CD4-positive, alpha-beta T cell treated with Interleukin-17A for 4 hours (primary cell): ENCODE results near the gene ZGPAT.
A peak's percentile ranks its signal among the peaks of the same experiment; 100 is the strongest.

ENCODE experiments used
- DNase-seq: peaks from one replicate; pipeline ENCODE4 v3.0.0-alpha.2; 2020; ENCODE audit warnings: mixed read lengths

ZGPAT gene

DNA sequence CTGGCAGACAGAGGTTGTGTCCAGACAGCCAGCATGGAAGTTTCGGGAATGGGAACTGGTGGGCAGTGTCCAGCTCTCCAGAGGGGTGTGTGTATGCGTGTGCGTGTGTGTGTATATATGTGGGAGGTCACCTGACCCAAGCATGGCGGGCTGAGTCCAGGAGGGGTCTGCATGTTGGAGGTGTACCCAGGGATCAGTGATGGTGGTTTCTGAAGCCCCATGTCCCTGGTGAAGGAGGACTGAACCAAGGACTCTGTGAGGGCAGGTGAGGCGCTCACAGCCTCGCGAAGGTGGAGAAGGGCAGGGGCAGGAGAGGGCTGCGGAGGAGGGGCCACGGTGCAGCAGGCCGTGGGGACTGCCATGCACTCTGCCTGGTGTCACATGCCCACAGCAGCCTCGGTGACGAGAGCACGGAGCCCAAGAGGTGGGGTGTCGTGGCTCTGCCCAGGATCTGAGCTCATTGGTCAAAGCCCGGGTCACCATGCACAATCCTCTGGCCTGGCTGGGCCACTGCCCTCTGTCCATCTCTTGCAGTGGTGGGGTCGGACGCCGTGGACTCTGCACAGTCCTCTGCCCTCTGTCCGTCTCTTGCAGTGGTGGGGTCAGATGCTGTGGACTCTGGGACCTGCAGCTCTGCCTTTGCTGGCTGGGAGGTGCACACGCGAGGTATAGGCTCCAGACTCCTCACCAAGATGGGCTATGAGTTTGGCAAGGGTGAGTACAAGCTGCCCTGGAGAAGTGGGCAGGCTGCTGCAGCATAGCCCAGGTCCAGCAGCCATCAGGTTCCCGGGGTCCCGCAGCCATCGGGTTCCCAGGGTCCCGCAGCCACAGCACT, 26.5 kb downstream of the ZGPAT start:
- DNase-seq, result no peak

DNA sequence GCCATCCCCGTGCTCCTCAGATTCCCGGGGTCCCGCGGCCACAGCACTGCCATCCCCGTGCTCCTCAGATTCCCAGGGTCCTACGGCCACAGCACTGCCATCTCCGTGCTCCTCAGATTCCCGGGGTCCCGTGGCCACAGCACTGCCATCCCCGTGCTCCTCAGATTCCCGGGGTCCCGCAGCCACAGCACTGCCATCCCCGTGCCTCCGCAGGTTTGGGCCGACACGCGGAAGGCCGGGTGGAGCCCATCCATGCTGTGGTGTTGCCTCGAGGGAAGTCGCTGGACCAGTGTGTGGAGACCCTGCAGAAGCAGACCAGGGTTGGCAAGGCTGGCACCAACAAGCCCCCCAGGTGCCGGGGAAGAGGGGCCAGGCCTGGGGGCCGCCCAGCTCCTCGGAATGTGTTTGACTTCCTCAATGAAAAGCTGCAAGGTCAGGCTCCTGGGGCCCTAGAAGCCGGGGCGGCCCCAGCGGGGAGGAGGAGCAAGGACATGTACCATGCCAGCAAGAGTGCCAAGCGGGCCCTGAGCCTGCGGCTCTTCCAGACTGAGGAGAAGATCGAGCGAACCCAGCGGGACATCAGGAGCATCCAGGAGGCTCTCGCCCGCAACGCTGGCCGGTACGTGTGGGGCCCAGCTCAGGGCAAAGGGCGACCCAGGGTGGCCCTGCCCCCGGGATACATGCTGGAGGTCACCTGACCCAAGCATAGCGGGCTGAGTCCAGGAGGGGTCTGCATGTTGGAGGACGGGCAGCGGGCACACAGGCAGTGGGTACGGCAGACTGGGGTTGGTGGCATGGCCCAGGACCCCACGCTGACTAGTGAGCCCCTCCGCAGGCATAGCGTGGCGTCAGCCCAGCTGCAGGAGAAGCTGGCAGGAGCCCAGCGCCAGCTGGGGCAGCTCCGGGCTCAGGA, 27.4 kb downstream of the ZGPAT start:
- no peak for DNase-seq

DNA sequence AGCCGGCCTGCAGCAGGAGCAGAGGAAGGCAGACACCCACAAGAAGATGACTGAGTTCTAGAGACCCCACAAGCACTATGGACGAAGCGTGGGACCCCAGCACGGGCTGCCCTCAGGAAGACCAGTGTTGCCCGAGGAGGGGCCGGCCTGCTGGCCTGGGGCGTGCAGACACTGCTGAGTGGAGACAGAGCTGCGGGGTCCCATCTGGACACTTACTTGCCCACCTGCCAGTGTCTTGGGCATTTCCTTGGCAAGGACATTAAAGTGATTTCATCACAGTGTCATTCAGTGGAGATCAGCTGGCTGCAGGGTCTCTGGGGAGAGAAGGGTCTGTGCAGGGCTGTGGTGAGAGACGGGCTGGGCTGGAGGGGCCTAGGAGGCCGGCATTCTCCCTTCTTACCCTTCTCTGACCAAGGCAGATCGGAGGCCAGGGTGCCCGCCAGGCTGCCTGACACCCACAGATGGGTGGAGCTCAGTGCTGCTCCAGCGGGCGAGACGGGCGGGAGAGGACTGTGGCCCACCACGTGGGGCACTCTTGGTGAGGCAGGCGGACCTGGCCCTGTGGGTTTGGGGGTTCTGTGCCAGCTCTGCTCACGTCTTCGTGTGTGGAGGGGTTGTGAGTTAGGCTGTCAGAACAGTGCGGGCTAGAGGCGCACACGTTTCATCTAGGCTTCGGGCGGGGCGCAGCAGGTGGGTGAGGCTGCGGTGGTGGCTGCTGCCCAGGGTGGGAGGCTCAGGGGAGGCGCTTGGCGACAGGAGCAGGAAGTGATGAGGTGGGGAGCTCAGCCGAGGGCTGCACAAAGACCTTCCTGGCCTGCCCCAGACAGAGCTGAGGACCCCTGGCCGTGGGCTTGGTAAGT, 28.2 kb downstream of the ZGPAT start, which contains the start of gene LIME1:
TSS of gene LIME1 (plus strand) at position 806 of the 860 bp plus-strand sequence. CDS start 886 bp downstream, outside the sequence.
- DNase-seq, result peak; percentile 88

DNA sequence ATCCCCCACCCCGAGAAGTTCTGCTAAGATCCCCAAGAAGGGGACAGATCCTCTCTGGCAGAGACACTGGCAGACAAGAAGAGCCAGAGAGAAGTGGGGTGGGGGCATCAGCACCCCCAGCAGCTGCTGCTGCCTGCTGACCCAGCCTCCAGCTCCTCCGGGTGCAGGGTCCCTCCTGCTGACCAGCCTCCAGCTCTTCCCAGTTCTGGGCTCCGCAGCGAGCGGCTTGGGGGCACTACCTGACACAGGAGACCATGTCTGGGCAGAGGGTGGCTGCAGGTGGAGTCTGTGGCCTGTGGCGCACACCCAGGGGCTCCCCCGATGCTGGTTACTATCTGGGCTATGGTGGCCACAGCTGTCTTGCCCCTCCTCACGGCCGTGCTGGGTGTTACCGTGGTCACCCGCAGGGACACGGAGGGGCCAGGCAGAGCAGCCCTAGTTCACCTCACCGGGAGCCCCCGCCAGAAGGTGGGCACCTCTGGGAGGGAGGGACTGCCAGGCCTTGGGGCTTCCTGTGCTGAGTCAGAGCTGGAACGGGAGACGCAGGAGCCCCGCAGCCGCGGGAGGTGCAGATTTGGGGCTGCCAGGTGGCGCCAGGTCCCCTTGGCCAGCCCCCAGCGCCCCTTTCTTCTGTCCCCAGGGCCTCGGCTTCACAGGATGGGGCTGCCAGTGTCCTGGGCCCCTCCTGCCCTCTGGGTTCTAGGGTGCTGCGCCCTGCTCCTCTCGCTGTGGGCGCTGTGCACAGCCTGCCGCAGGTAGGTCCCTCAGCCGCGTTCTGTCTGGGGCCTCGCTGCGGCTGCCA, 29.3 kb downstream of the ZGPAT start:
- peak; percentile 77 for DNase-seq

DNA sequence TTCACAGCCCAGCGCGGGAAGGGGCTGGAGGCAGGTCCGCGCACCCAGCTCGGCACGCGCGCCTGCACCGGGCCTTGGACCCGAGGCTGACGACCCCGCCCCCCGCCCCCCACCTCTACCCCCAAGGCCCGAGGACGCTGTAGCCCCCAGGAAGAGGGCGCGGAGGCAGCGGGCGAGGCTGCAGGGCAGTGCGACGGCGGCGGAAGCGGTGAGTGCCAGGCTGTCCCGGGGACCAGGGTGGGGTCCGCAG, 29.8 kb downstream of the ZGPAT start:
- no peak for DNase-seq

DNA sequence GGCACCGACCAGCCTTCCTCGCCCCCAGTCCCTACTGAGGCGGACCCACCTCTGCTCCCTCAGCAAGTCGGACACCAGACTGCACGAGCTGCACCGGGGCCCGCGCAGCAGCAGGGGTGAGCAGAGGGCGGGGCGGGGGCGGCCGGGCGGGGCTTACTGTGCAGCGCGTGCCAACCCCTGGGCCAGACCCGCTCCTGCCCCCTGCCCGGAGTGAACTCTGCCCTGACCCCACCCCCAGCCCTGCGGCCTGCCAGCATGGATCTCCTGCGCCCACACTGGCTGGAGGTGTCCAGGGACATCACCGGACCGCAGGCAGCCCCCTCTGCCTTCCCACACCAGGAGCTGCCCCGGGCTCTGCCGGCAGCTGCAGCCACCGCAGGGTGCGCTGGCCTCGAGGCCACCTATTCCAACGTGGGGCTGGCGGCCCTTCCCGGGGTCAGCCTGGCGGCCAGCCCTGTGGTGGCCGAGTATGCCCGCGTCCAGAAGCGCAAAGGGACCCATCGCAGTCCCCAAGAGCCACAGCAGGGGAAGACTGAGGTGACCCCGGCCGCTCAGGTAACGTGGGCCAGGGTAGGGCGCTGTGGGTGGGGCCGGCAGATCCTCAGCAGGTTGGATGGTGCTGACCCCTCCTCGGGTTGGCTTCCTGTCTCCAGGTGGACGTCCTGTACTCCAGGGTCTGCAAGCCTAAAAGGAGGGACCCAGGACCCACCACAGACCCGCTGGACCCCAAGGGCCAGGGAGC, 30.3 kb downstream of the ZGPAT start:
- peak; percentile 73 for DNase-seq

DNA sequence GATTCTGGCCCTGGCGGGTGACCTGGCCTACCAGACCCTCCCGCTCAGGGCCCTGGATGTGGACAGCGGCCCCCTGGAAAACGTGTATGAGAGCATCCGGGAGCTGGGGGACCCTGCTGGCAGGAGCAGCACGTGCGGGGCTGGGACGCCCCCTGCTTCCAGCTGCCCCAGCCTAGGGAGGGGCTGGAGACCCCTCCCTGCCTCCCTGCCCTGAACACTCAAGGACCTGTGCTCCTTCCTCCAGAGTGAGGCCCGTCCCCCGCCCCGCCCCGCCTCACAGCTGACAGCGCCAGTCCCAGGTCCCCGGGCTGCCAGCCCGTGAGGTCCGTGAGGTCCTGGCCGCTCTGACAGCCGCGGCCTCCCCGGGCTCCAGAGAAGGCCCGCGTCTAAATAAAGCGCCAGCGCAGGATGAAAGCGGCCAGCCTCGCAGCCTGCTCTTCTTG, 30.9 kb downstream of the ZGPAT start:
- peak; percentile 50 for DNase-seq

DNA sequence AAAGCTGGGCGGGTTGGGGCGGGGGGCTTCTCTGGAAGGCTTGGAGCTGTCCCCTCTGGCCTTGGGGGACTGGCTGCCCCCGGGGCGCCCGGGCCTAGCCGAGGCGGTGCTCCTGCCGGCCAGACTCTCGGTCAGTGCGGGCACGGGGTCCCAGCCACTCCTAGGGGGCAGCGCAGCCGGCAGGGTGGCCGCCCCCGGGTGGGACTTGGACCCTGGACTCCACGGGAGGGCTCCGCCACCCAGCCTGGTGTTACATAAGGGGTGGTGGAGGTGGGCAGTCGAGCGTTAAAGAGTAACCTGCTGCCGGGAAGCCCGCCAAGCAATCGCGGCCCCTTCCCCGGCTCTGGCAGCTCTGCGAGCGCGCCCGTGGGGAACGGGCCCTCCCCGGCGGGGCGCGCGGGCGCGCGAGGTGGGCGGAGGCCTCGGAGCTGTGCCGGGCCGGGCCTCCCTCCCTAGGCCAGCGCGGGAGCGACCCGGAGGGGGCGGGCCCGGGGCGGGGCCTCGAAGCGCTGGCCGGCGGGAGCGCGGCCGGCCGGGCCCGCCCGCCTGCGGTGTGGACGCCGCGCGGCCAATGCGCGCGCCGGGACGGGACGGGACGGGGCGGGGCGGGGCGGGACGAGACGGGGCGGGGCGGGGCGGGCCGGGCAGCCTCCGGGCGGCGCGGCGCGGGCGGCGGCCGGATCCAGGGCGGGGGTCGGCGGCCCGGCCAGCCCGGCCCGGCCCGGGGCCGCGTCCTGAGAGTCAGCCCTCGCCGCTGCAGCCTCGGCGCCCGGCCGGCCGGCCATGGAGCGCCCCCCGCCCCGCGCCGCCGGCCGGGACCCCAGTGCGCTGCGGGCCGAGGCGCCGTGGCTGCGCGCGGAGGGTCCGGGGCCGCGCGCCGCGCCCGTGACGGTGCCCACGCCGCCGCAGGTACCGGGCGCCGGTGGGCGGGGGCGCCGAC, 31.6 kb downstream of the ZGPAT start, which contains the start of gene SLC2A4RG:
TSS of gene SLC2A4RG (plus strand) at position 647 of the 940 bp plus-strand sequence. CDS start at position 784, 137 bp downstream.
- DNase-seq, result peak; percentile 87

DNA sequence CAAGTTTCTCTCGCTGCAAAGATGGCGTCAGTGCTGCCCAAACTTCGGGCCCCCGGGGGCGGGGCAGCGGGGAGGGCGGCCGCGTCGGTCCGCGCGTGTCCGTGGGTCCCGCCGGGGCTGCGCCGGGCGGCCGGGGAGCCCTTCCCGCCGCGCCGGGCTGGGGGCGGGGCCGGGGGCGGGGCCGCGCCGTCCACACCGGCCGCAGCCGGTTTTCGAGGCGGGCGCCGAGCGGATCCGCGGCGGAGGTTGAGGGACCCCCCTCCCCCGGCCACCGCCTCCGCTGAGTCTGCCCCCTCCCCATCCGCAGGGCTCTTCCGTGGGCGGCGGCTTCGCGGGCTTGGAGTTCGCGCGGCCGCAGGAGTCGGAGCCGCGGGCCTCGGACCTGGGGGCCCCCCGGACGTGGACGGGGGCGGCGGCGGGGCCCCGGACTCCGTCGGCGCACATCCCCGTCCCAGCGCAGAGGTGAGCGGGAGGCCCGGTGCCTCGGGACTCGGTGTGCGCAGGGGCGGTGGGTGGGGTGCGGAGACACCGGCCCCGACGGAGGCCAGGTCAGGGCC, 32.3 kb downstream of the ZGPAT start:
- DNase-seq, result peak; percentile 72

DNA sequence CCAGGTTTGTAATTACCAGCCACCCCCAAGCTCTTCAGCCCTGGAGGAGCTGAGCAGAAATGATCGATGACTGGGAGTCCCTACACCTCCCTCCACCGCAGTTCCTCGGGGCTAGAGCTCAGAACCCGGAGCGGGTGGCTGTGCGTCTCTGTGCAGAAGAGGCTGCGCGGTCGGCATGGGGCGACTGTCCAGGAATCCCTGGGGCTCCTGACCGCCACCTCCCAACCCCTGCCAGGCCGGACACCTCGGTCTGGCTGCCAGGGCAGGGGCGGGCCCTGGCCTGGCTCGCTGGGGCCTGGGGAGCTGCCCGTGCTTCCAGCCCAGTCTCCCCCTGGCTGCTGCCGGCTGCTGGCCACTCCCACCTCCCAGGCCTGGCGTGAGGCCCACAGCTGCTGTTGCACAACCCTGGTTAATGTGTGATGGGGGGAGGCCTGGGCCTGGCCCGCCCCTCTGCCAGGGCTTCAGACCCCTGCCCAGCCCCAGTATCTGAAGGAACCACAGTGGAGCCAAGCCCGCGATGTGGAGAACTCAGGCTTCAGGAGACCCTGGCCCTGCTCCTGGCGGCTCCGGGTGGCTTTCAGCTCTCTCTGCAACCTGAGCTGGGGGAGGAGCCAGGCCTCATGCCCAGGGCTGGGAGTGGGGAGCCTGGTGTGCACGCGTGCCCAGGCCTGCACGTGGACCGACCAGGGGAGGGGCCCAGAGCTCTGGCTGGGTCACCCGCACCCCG, 33.0 kb downstream of the ZGPAT start:
- peak; percentile 45 for DNase-seq

DNA sequence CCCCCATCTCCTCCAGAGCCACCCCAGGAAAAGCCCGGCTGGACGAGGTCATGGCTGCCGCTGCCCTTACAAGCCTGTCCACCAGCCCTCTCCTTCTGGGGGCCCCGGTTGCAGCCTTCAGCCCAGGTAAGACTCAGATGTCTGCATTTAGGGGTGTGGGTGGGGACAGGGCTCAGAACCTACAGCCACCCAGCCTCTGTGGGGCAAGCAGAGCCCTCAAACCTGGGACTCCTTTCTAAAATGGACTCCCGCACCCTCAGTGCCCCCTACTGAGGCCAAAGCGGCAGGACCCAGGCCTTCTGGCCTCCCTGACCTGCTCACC, 33.5 kb downstream of the ZGPAT start:
- DNase-seq, result no peak

DNA sequence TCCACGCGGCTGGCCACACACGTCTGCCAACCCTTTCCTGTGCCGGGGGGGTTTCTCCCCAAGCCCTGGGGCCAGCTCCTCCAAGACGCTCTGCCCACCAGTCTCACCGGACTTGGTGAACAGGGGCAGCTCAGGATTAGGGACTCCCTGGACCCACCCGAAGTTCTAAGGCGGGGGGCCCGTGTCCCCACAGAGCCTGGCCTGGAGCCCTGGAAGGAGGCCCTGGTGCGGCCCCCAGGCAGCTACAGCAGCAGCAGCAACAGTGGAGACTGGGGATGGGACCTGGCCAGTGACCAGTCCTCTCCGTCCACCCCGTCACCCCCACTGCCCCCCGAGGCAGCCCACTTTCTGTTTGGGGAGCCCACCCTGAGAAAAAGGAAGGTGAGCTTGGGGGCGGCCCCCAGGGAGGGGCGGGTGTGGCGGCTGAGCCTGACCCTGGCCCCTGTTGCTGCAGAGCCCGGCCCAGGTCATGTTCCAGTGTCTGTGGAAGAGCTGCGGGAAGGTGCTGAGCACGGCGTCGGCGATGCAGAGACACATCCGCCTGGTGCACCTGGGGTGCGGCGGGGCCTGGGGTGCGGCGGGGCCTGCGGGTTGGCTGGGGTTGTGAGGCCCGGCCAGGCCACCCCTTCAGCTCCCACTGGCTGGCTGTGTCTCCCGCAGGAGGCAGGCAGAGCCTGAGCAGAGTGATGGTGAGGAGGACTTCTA, 34.0 kb downstream of the ZGPAT start:
- no peak for DNase-seq

DNA sequence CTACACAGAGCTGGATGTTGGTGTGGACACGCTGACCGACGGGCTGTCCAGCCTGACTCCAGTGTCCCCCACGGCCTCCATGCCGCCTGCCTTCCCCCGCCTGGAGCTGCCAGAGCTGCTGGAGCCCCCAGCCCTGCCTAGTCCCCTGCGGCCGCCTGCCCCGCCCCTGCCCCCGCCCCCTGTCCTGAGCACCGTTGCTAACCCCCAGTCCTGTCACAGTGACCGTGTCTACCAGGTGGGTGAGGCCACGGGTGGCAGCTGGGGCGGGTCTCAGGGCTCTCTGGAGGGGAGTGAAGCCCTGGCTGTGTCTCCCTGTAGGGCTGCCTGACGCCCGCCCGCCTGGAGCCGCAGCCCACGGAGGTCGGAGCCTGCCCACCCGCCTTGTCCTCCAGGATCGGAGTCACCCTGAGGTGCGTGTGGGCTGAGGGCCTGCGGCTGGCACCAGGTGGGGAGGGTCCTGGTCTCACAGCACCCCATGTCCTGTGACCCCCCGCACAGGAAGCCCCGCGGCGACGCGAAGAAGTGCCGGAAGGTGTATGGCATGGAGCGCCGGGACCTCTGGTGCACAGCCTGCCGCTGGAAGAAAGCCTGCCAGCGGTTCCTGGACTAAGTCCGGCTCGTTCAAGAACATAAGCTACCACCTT, 34.7 kb downstream of the ZGPAT start:
- DNase-seq, result no peak

DNA sequence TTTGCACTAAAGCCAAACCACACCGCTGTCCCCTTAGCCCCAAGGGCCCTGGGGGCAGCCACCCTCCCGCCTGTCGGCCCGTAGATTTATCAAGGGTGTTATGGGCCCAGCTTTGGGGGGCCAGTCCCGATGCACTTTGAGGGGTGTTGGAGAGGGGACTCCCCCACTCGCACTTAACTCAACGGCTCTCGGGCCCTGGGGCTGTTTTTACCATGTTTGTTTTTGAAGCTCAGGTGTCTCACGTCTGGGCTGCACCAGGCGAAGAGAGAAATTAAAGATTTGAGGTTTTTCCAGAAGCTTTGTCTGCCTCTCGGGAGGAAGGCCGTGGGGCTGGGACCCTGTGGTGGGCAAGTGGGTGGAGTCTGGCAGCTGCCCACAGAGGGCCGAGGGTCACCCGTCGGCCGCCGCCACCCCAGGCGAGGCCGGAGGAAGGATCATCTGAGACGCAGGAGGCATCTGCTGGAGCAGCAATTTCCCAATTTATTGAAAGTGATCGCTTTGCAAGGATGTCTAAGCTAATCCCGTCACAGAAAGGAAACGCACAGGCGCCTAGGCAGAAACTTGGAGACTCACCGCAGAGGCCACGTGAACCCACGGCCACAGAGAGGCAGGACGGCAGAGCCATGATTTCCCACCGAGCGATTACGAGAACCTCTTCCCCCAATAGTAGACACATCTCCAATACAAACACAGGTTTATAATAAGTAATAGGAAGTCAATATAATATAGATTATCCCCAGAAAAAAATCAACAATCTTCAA, 35.6 kb downstream of the ZGPAT start:
- no peak for DNase-seq

DNA sequence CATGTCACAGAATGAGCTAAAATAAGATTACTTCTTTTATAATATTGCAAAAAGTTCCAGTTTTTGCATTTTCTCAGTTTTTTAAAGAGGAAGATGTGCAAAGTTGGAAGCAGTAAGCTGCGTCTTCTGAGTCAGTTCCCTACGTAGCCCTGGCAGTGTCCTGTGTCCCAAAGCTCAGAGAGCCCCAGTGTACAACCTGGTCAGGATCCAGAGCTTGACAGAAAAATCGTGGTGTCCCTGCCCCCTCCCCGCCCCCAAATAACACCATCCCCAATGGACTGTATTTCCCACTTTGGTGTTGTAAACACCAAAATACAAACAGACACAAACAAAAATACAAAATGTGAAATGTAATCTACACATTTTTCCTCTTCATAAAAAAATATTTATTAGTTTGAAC, 36.3 kb downstream of the ZGPAT start:
- no peak for DNase-seq

DNA sequence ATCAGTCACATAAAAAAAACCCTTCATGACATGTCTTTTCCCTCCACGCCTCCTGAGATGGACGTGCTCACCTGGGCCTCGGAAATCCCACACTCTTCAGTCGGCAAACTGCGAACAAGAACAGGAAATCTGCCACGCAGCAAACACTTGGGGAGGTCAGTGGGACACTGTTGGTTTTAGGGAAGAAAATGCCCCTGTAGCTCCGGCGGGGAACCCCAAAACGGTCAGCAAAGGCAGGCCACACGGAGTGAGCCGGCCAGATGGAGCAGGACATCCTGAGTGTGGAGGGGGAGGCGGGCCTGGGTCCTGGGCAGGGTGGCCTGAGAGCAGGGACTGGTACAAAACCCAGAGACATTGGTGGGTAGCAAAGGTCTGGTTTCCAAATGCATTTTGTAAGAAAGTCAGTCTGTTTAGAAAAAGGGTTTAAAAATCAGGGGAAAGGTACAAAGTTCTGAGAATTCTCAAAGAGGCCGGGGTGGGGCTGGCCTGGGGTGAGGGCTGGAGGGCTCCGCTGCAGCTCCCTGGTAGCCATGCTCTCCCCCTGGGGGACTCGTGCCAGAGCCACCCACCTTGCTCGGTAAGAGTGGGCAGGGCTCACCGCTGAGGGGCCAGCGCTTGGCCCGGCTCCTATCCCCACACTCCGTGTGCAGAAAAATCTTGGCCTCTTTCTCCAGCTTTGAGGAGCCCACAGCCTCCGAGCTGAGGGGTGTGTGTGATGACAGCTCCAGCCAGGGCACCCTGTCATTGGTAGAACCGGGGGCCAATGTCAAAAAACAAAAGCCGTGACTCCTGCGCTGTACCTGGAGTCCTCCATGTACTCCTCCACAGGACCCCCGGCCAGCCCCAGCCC, 37.0 kb downstream of the ZGPAT start:
- DNase-seq, result no peak
